Fibroblast of skin of scalp (primary cell): Measurements from ENCODE around the gene CCDC50.

Experiments used
- DNase-seq: peaks from one replicate; pipeline ENCODE4 v3.0.0-alpha.2; 2013

Gene CCDC50

GRCh38 chr3:191348098-191348497 lies 18.9 kb downstream of the CCDC50 start:
- DNase-seq = no peak

- peak; percentile 22 for DNase-seq
These were observed 21.3 kb downstream of the CCDC50 start for GRCh38 chr3:191350396-191351090.

- no peak for DNase-seq
These were observed 22.8 kb downstream of the CCDC50 start for GRCh38 chr3:191352014-191352413.

- no peak for DNase-seq
These were observed 24.0 kb downstream of the CCDC50 start for GRCh38 chr3:191353022-191353777.

GRCh38 chr3:191355406-191355805 lies 26.2 kb downstream of the CCDC50 start:
- no peak for DNase-seq

GRCh38 chr3:191356631-191357439 lies 27.6 kb downstream of the CCDC50 start:
- DNase-seq = peak; percentile 80

GRCh38 chr3:191357909-191358308 lies 28.7 kb downstream of the CCDC50 start:
- DNase-seq = no peak

GRCh38 chr3:191358929-191359328 lies 29.7 kb downstream of the CCDC50 start:
- DNase-seq = no peak

- no peak for DNase-seq
These were observed 31.4 kb downstream of the CCDC50 start for GRCh38 chr3:191360620-191361019.

- DNase-seq = no peak
These were observed 32.3 kb downstream of the CCDC50 start for GRCh38 chr3:191361456-191361855.

GRCh38 chr3:191362037-191362436 lies 32.8 kb downstream of the CCDC50 start:
- no peak for DNase-seq

- no peak for DNase-seq
These were observed 33.4 kb downstream of the CCDC50 start for GRCh38 chr3:191362524-191363090.

- DNase-seq = no peak
These were observed 34.0 kb downstream of the CCDC50 start for GRCh38 chr3:191363221-191363620.

- no peak for DNase-seq
These were observed 37.5 kb downstream of the CCDC50 start for GRCh38 chr3:191366675-191367074.

- DNase-seq = no peak
These were observed 39.8 kb downstream of the CCDC50 start for GRCh38 chr3:191368755-191369615.

GRCh38 chr3:191369616-191370010 lies 40.4 kb downstream of the CCDC50 start:
- peak; percentile 58 for DNase-seq

- DNase-seq = no peak
These were observed 42.9 kb downstream of the CCDC50 start for GRCh38 chr3:191372122-191372521.

GRCh38 chr3:191373327-191373726 lies 44.1 kb downstream of the CCDC50 start:
- DNase-seq = no peak

- peak; percentile 60 for DNase-seq
These were observed 47.4 kb downstream of the CCDC50 start for GRCh38 chr3:191376516-191377141.

GRCh38 chr3:191378142-191378812 lies 49.1 kb downstream of the CCDC50 start:
- no peak for DNase-seq

GRCh38 chr3:191379446-191379845 lies 50.3 kb downstream of the CCDC50 start:
- DNase-seq = no peak
